ENCODE measurements around the gene GSTM4. TPM values are rescaled to one million over a fixed set of nuclear protein-coding genes. Genes with fewer than 3 reads are reported as not detected.

The GSTM4 gene
- total RNA-seq, 1 donor from 2014 or later, result 2.0 TPM

DNA sequence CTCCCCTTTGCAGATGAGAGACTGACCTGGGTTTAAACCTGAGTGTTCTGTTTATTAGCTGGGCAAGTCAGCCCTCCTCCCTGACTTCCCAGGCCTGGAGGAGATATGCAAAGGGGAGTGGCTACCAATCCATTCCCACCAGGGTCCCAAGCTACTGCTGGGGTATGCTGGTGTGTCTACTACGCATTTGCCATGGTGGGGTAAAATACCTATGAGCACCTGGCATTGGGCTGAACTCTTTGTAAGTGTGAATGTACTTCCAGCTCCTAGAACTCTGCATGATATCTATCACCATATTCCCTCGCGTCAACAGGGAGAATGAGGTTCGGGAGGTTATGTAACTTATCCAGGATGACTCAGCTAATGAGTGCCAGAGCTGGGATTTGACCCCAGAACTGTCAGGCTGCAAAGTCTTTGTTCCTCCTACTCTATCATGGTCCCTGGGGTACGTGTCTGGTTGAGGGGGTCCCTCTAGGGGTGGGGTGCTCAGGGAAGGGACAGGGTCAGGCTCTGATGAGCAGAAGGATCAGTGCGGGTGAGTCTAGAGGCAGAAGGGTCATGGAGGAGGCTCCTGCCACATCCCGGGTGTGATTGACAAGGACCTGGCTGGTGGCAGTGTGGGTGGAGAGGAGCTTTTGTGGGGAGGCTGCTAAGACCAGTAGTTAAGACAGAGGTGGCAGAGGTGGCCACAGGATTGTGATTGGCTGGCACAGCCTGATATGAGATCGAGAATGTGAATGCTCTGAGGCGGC, 19.5 kb upstream of the GSTM4 start:
- no peak for DNase-seq (ENCODE audit: extremely low read depth, low read depth, low spot score)

GRCh38 chr1:109637446-109637845, 18.5 kb upstream of the GSTM4 start:
- DNase-seq (ENCODE audit: extremely low read depth, low read depth, low spot score), result no peak

- no peak for DNase-seq (ENCODE audit: extremely low read depth, low read depth, low spot score)
Observed at GRCh38 chr1:109639063-109639840, 16.6 kb upstream of the GSTM4 start.

- DNase-seq (ENCODE audit: extremely low read depth, low read depth, low spot score), result no peak
Observed at GRCh38 chr1:109639841-109640184, 16.1 kb upstream of the GSTM4 start.

GRCh38 chr1:109640285-109640865, 15.5 kb upstream of the GSTM4 start:
- DNase-seq (ENCODE audit: extremely low read depth, low read depth, low spot score), result no peak

GRCh38 chr1:109641078-109641740, 14.7 kb upstream of the GSTM4 start:
- no peak for DNase-seq (ENCODE audit: extremely low read depth, low read depth, low spot score)

GRCh38 chr1:109641861-109642260, 14.0 kb upstream of the GSTM4 start:
- DNase-seq (ENCODE audit: extremely low read depth, low read depth, low spot score), result no peak

- no peak for DNase-seq (ENCODE audit: extremely low read depth, low read depth, low spot score)
Observed at GRCh38 chr1:109642626-109643025, 13.3 kb upstream of the GSTM4 start.

GRCh38 chr1:109643385-109644230, 12.3 kb upstream of the GSTM4 start:
- no peak for DNase-seq (ENCODE audit: extremely low read depth, low read depth, low spot score)

DNA sequence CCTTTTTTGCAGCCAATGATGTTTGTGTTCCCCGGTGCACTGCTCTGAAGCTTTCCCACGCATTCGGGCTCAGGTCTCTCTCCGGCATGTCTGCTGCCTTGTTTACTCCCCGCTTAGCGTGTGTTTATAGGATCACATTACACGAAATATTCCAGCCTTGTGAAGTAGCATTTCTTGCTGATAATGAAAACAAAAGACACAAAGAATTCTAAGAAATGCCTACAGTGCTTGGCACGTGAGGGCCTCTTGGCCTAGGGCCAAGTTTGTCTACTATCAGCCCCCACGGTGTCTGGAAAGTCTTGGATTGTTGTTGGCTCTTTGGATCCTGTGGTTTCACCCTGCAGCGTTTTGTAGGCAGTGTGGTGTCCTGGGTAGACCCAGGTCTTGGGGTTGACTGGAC, 11.2 kb upstream of the GSTM4 start:
- no peak for DNase-seq (ENCODE audit: extremely low read depth, low read depth, low spot score)

DNA sequence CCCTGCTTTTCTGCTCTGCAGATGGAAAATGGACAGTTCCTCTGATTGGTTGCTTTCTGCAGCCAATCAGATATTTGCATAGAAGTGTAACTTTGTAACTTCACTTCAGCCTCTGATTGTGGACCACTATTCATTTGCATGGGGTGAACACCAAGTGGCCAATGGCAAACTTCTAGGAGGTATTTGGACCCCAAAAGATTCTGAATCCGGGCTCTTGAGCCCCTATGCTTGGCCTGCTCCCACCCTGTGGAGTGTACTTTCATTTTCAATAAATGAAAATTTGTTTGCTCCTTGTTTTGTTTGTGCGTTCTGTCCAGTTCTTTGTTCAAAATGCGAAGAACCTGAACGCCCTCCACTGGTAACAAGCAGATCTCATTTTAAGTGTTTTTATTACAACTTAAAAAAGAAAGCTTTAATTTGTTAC, 6.4 kb upstream of the GSTM4 start:
- no peak for DNase-seq (ENCODE audit: extremely low read depth, low read depth, low spot score)

DNA sequence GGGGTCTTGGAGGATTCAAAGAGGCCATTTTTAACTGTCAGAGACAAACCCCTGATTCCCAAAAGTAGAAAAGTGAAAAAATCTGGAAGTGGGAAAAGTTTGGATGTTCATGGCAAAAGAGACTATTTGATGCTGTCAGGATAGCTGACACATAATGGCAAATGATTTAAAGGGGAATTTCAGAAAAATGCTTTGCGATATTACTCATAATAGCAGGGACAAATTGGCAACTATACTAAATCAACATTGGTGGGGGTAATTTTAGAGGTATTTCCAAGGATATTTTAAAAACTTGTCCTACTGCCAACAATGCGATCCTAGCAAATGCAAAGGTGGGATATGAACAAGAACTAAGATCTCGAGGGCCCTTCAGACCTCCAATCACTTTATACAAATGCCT, 5.3 kb upstream of the GSTM4 start:
- DNase-seq (ENCODE audit: extremely low read depth, low read depth, low spot score), result no peak

DNA sequence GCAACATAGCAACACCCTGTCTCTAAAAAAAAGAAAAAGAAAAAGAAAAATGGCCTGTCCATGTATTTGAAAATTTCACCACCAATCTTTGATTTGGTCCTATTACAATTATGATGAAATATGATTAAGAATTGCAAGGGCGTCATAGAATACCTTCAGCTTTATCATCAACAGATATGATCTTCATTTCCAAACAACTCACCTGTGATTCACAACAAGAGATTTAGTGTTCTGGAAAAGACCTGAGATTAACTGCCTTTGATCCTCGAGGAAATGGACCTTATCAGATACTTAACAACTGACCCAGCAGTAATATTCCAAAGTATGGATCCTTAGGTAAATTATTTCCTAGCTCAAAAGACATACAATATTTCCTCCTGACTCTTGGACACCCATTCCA, 3.5 kb upstream of the GSTM4 start:
- no peak for DNase-seq (ENCODE audit: extremely low read depth, low read depth, low spot score)

GRCh38 chr1:109653306-109653705, 2.6 kb upstream of the GSTM4 start:
- DNase-seq (ENCODE audit: extremely low read depth, low read depth, low spot score), result no peak

DNA sequence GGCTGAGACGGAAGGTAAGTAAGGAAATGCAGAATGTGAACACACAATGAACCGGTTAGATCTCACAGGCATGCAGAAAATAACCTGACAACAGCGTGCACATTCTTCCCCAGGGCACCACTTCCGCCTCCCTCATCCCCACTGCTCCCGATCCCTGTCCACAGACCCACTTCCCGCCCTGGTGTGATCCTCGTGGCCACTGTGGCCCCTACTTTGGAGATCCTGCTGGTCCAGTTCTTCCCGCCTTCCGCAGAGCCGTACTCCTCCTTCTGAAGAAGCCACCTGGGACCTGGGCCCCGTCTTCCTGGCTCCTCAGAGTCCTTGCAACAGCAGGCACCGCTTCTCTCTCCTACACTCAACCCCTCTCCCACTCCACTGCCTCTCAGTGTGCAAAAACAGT, 1.4 kb upstream of the GSTM4 start:
- DNase-seq (ENCODE audit: extremely low read depth, low read depth, low spot score), result no peak

DNA sequence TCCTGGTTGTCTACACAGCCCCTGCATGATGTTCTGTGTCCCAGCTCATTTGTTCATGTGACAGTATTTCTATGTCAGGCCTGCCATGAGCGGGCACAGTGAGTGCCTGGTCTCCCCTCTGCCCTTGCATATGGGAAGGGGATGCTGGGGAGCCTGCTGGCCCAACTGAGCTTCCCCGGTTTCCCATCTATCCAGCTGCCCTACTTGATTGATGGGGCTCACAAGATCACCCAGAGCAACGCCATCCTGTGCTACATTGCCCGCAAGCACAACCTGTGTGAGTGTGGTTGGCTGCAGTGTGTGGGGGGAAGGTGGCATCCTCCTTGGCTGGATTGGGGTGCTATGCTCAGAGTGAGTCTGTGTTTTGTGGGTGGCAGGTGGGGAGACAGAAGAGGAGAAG, 1.5 kb downstream of the GSTM4 start:
- DNase-seq (ENCODE audit: extremely low read depth, low read depth, low spot score), result no peak

GRCh38 chr1:109657970-109658369, 2.1 kb downstream of the GSTM4 start:
- no peak for DNase-seq (ENCODE audit: extremely low read depth, low read depth, low spot score)

DNA sequence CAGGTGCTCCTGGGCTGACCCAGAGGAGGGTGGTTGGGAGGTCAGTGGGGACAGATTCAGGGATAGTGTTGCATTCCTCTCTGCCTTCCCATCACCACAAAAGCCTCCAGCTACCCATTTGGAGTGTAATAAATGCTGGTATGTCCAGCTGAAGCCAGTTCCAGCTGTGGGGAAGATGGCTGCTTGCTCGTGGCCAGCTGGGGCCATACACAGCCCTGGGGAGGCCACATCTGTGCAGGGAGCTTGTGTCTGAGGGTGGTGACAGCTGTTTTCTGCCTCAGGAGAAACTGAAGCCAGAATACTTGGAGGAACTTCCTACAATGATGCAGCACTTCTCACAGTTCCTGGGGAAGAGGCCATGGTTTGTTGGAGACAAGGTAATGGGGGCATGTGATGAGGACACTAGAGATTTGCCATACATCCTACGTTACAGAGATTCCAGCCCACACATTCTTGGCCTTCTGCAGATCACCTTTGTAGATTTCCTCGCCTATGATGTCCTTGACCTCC, 2.7 kb downstream of the GSTM4 start:
- DNase-seq (ENCODE audit: extremely low read depth, low read depth, low spot score), result no peak

DNA sequence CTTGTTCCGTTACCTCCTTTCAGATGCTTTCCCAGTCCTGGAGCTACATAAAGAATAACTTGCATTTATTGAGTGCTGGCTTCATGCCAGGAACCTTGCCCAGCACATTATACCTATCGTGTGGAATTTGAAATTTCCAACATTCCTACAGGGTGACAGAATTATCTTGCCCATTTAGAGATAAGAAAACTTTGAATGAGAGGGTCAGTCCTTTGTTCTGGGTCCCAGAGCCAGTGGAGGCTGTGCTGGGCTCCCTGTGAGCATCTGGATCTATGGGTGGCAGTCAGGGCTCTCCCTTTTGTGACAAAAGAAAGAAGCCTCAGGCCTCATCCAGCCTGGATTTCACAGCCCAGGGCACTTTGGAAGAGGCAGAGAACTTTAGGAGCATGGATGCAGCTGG, 3.2 kb downstream of the GSTM4 start:
- no peak for DNase-seq (ENCODE audit: extremely low read depth, low read depth, low spot score)

GRCh38 chr1:109659997-109660690, 4.2 kb downstream of the GSTM4 start:
- no peak for DNase-seq (ENCODE audit: extremely low read depth, low read depth, low spot score)
